Liver (tissue), 9 donors: Measurements from ENCODE around the gene WASF2. TPM values are rescaled to one million over a fixed set of nuclear protein-coding genes. Genes with fewer than 3 reads are reported as not detected.
"Not testable (repeated sequence)": the region's sequence is repeated elsewhere in the genome, so short reads cannot be mapped to it uniquely, and the experiment has no call there.

Source experiments
- DNase-seq: peaks from one replicate; pipeline ENCODE4 v3.0.0-alpha.2; 2017; ENCODE audit warnings: low spot score
- H3K27ac ChIP-seq, 2 donors: one replicate each; pipeline ENCODE4 v1.7.0; 2013; ENCODE audit warnings: inconsistent platforms in 2 of 2, low read length in 2 of 2, control low read depth in 1 of 2, low read depth in 1 of 2, mild to moderate bottlenecking in 1 of 2
- H3K27me3 ChIP-seq, 4 donors: one replicate each; pipeline versions ENCODE4 v1.6.1 to v1.7.0; 2013; ENCODE audit warnings: low read length in 3 of 4, inconsistent platforms in 1 of 4, mild to moderate bottlenecking in 1 of 4, moderate library complexity in 1 of 4; ENCODE audit not compliant: control insufficient read depth in 4 of 4, insufficient read depth in 4 of 4
- H3K36me3 ChIP-seq, 4 donors: one replicate each; pipeline versions ENCODE4 v1.6.1 to v1.7.0; 2013; ENCODE audit warnings: low read length in 3 of 4, mild to moderate bottlenecking in 3 of 4, low read depth in 1 of 4, moderate library complexity in 1 of 4; ENCODE audit not compliant: control insufficient read depth in 4 of 4, insufficient read depth in 3 of 4
- H3K4me1 ChIP-seq, 4 donors: one replicate each; pipeline versions ENCODE4 v1.6.1 to v1.7.0; 2013; ENCODE audit warnings: low read length in 3 of 4, mild to moderate bottlenecking in 3 of 4, moderate library complexity in 1 of 4; ENCODE audit not compliant: control insufficient read depth in 4 of 4, insufficient read depth in 4 of 4
- H3K4me3 ChIP-seq, 3 donors: one replicate each; pipeline versions ENCODE4 v1.6.1 to v1.7.0; 2013; ENCODE audit warnings: low read length in 3 of 3, control low read depth in 1 of 3, low read depth in 1 of 3, mild to moderate bottlenecking in 1 of 3
- H3K9ac ChIP-seq, 2 donors: one replicate each; pipeline ENCODE4 v1.7.0; 2013; ENCODE audit warnings: low read length in 2 of 2, mild to moderate bottlenecking in 2 of 2, moderate library complexity in 2 of 2, control low read depth in 1 of 2, low read depth in 1 of 2
- H3K9me3 ChIP-seq, 4 donors: one replicate each; pipeline versions ENCODE4 v1.6.1 to v1.7.0; 2013; ENCODE audit warnings: low read length in 3 of 4; ENCODE audit not compliant: control insufficient read depth in 4 of 4
- ATF3 ChIP-seq: IDR thresholded peaks from 2 replicates; pipeline ENCODE4 v1.6.1; 2016; ENCODE audit warnings: antibody characterized with exemption
- EGR1 ChIP-seq, 2 donors: IDR thresholded peaks; 2 replicates each; pipeline ENCODE4 v1.6.1; 2016 to 2018; ENCODE audit warnings: antibody characterized with exemption in 2 of 2, low read depth in 2 of 2
- GABPA ChIP-seq, 2 donors: IDR thresholded peaks in 1 of 2; conservative IDR thresholded peaks in 1 of 2; 2 replicates each; pipeline ENCODE4 v1.6.1; 2016; ENCODE audit warnings: antibody characterized with exemption in 2 of 2, mild to moderate bottlenecking in 1 of 2, moderate library complexity in 1 of 2
- HNF4G ChIP-seq: IDR thresholded peaks from 2 replicates; pipeline ENCODE4 v1.6.1; 2016; ENCODE audit warnings: antibody characterized with exemption
- JUND ChIP-seq, 2 donors: IDR thresholded peaks; 2 replicates each; pipeline ENCODE4 v1.6.1; 2016; ENCODE audit warnings: antibody characterized with exemption in 2 of 2
- NR2F2 ChIP-seq: IDR thresholded peaks from 2 replicates; pipeline ENCODE4 v1.6.1; 2016; ENCODE audit warnings: antibody characterized with exemption
- RXRA ChIP-seq, 2 donors: IDR thresholded peaks; 2 replicates each; pipeline ENCODE4 v1.6.1; 2017 to 2018; ENCODE audit warnings: antibody characterized with exemption in 2 of 2, mild to moderate bottlenecking in 1 of 2
- SP1 ChIP-seq: IDR thresholded peaks from 2 replicates; pipeline ENCODE4 v1.6.1; 2018; ENCODE audit warnings: antibody characterized with exemption, mild to moderate bottlenecking
- TAF1 ChIP-seq: conservative IDR thresholded peaks from 2 replicates; pipeline ENCODE4 v1.6.1; 2016; ENCODE audit warnings: antibody characterized with exemption, mild to moderate bottlenecking
- YY1 ChIP-seq: IDR thresholded peaks from 2 replicates; pipeline ENCODE4 v1.6.1; 2016; ENCODE audit warnings: antibody characterized with exemption, mild to moderate bottlenecking
- ZBTB33 ChIP-seq: IDR thresholded peaks from 2 replicates; pipeline ENCODE4 v1.6.1; 2016; ENCODE audit warnings: antibody characterized with exemption
- WGBS: extraction: QIAGEN DNeasy Blood & Tissue Kit; methylation state at CpG from one replicate; pipeline ENCODE4 v1.1.7; 2013; 5-methylcytosine and 5-hydroxymethylcytosine counted together
- polyA plus RNA-seq, 2 donors: library from polyadenylated mRNA; stranded (reverse) in 1 of 2; unstranded in 1 of 2; fragments of 200-250 nt in 1 of 2; fragments of >200 nt in 1 of 2; fragmentation: Nextera tagmentation in 1 of 2; extraction: Ambion mirVana in 1 of 2; gene quantifications; one replicate each; pipeline versions ENCODE4 v1.2.1 to v1.2.3, GENCODE V29; 2013 to 2015
- total RNA-seq, 2 donors: library from RNA; depleted of rRNA; stranded (reverse); fragments of >200 nt; gene quantifications; one replicate each; pipeline ENCODE4 v1.2.3, GENCODE V29; 2014
- TF ChIP-seq, protein P1 (sequence below): IDR thresholded peaks from 2 replicates; pipeline ENCODE4 v1.6.1; 2016; ENCODE audit warnings: antibody characterized with exemption
- donor health status: healthy.
- donor health status: healthy.
- donor health status: healthy.
- donor health status: healthy.
- donor health status: healthy.

The WASF2 gene
- total and polyA plus RNA-seq, 4 donors = 11.6 to 37.7 (median 18.7) TPM

DNA sequence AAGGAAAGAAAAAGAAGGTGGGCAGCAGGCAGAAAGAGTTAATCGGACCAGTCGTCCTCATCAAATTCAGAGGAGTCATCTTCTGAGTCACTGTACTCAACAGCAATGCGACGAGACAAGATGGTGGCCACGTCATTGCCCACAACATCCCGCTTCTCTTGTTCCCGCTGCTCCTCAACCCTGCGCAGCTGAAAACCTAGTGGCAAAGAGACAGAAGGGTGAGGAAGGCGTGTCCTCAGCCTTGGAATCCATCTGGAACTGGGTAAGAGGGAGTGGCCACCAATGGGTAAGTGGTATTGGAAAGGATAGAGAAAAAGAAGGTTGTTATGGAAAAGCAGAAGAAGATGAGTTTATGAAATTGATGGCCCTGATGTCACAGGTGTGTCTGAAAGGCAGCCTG lies 81.8 kb downstream of the WASF2 start (continued):
- no peak for TF ChIP-seq HNF4G

DNA sequence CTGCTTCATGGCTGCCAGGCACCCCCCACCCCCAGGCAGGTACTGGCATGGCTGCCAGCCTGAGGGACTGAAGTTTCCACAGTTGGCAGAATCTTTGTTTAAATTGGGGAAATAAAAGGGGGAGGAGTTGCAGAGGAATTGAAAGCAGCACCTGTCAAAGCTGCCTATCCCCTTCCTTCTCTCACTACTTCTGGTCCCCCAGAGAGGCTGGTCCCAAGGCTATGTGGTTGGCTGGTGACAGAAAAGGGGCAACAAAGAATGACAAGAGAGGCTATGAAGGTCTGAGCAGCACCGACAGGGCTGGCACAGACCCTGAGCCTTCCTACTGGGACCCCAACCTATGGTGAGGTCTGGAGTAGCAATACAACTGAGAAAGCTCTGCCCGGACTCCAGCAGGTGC lies 83.2 kb downstream of the WASF2 start:
- H3K4me3 ChIP-seq, DNase-seq, H3K9ac ChIP-seq, H3K9me3 ChIP-seq, H3K27me3 ChIP-seq, H3K27ac ChIP-seq: not testable (repeated sequence)
- Histone ChIP-seq H3K4me1 (peaks cover 0 to 12% (median 2%) of the 10 kb centered on the region in 4 donors), H3K36me3 (peaks cover 3 to 44% (median 20%) of the 10 kb centered on the region in 4 donors)
- 91% methylated on average over 2 of the region's 2 CpGs for WGBS

DNA sequence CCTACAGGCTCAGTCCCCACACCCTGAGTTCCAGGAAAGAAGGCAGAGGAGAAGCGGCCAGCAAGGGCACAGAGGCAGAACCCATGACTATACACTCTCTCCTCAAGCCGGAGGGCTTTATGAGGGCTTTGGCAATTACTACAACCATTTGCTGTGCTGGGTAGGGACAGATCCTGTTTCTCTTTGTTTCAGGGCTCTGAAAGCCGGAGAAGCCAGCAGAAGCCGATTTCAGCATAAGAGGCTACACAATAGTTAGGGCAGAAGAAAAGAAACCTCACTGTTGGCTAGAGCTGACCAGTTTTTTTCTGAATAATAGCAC lies 83.6 kb downstream of the WASF2 start:
- Histone ChIP-seq H3K9me3 (no peaks in the 10 kb centered on the region), H3K4me1 (peaks cover 0 to 12% (median 2%) of the 10 kb centered on the region in 4 donors), H3K27me3 (no peaks in the 10 kb centered on the region), H3K27ac (no peak overlapping the region), H3K4me3 (no peak overlapping the region), H3K9ac (no peak overlapping the region), H3K36me3 (peaks cover 3 to 42% (median 19%) of the 10 kb centered on the region in 4 donors)
- TF ChIP-seq, protein P1, sequence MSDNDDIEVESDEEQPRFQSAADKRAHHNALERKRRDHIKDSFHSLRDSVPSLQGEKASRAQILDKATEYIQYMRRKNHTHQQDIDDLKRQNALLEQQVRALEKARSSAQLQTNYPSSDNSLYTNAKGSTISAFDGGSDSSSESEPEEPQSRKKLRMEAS = no peak
- TF ChIP-seq NR2F2 = no peak
- no peak for TF ChIP-seq HNF4G
- TF ChIP-seq GABPA (IDR thresholded peaks at IDR 0.05 in 1 of 2, conservative IDR thresholded peaks at IDR 0.05 in 1 of 2) = no peak
- no peak for TF ChIP-seq ATF3
- TF ChIP-seq TAF1 = no peak
- no peak for TF ChIP-seq ZBTB33
- TF ChIP-seq YY1 = no peak
- no peak for TF ChIP-seq EGR1 (IDR thresholded peaks at IDR 0.05; ENCODE audit: low read depth in 2 of 2)
- no peak for TF ChIP-seq SP1
- no peak for TF ChIP-seq RXRA (IDR thresholded peaks at IDR 0.05)
- no peak for TF ChIP-seq JUND (IDR thresholded peaks at IDR 0.05)
- no peak for DNase-seq
- WGBS = 92% methylated on average over 4 of the region's 4 CpGs

- not testable (repeated sequence) for H3K9ac ChIP-seq, H3K27me3 ChIP-seq, DNase-seq, H3K9me3 ChIP-seq, H3K4me3 ChIP-seq, H3K27ac ChIP-seq
- Histone ChIP-seq H3K36me3 (peaks cover 3 to 37% (median 14%) of the 10 kb centered on the region in 4 donors), H3K4me1 (peaks cover 0 to 12% (median 2%) of the 10 kb centered on the region in 4 donors)
- WGBS = 92% methylated on average over 17 of the region's 18 CpGs
Observed at GRCh38 chr1:27405598-27406361, 84.2 kb downstream of the WASF2 start.
